Osteocyte (in vitro differentiated cells): ENCODE measurements around the gene LMAN1. TPM values are rescaled to one million over a fixed set of nuclear protein-coding genes. Genes with fewer than 3 reads are reported as not detected.

Experiments used
- DNase-seq: peaks from one replicate; pipeline ENCODE4 v3.0.0; 2021; ENCODE audit warnings: mixed read lengths; ENCODE audit not compliant: unreplicated experiment; ENCODE audit errors: extremely low spot score
- H3K27ac Mint-ChIP-seq: one replicate; pipeline ENCODE4 v1.8.0; 2021; ENCODE audit warnings: mild to moderate bottlenecking, mixed read lengths; ENCODE audit not compliant: unreplicated experiment
- H3K27me3 Mint-ChIP-seq: one replicate; pipeline ENCODE4 v1.8.0; 2021; ENCODE audit warnings: mixed read lengths; ENCODE audit not compliant: unreplicated experiment
- H3K36me3 Mint-ChIP-seq: one replicate; pipeline ENCODE4 v1.8.0; 2021; ENCODE audit warnings: mixed read lengths; ENCODE audit not compliant: unreplicated experiment
- H3K4me1 Mint-ChIP-seq: one replicate; pipeline ENCODE4 v1.8.0; 2021; ENCODE audit warnings: mixed read lengths; ENCODE audit not compliant: unreplicated experiment
- H3K4me3 Mint-ChIP-seq: one replicate; pipeline ENCODE4 v1.8.0; 2021; ENCODE audit warnings: mild to moderate bottlenecking, moderate library complexity, mixed read lengths; ENCODE audit not compliant: unreplicated experiment
- H3K9me3 Mint-ChIP-seq: one replicate; pipeline ENCODE4 v1.8.0; 2021; ENCODE audit warnings: mixed read lengths; ENCODE audit not compliant: unreplicated experiment
- total RNA-seq: library from RNA; stranded (reverse); gene quantifications from 2 replicates; pipeline ENCODE4 v1.2.1, GENCODE V29; 2021
- TF ChIP-seq, protein P1 (sequence below): fragments of 200-600 bp; sonication (generic); IDR thresholded peaks from 2 replicates; pipeline ENCODE4 v1.5.0; 2021; ENCODE audit warnings: antibody characterized with exemption, mild to moderate bottlenecking, moderate library complexity

Gene LMAN1
- total RNA-seq, 1 donor from 2014 or later = 93.2 TPM

DNA sequence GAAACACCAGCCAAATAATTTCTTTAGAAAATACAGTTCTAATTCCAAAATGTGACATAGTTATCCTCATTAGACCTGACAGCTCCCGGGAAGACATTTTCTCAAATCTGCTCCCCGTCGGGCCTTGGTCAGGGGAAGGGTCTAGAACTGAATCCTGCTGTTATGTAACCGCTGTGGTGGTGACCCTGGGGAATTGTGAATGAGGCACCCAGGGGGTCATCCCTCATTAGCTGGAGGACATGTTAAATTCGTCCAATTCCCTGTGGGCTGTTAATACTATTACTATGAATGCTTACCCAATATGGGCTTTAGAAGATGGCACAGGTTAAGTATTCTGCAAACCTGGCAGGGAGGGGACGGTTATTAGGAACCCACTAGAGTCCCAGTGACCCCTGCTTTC is 52.4 kb downstream of the LMAN1 start:
- H3K9me3 Mint-ChIP-seq = no peaks in the 10 kb centered on the region
- peaks cover 73% of the 10 kb centered on the region for H3K27me3 Mint-ChIP-seq
- no peak for DNase-seq
- no peaks in the 10 kb centered on the region for H3K36me3 Mint-ChIP-seq
- no peak overlapping the region for H3K4me3 Mint-ChIP-seq
- TF ChIP-seq, protein P1, sequence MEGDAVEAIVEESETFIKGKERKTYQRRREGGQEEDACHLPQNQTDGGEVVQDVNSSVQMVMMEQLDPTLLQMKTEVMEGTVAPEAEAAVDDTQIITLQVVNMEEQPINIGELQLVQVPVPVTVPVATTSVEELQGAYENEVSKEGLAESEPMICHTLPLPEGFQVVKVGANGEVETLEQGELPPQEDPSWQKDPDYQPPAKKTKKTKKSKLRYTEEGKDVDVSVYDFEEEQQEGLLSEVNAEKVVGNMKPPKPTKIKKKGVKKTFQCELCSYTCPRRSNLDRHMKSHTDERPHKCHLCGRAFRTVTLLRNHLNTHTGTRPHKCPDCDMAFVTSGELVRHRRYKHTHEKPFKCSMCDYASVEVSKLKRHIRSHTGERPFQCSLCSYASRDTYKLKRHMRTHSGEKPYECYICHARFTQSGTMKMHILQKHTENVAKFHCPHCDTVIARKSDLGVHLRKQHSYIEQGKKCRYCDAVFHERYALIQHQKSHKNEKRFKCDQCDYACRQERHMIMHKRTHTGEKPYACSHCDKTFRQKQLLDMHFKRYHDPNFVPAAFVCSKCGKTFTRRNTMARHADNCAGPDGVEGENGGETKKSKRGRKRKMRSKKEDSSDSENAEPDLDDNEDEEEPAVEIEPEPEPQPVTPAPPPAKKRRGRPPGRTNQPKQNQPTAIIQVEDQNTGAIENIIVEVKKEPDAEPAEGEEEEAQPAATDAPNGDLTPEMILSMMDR = no peak
- peaks cover 4% of the 10 kb centered on the region for H3K4me1 Mint-ChIP-seq
- no peak overlapping the region for H3K27ac Mint-ChIP-seq

DNA sequence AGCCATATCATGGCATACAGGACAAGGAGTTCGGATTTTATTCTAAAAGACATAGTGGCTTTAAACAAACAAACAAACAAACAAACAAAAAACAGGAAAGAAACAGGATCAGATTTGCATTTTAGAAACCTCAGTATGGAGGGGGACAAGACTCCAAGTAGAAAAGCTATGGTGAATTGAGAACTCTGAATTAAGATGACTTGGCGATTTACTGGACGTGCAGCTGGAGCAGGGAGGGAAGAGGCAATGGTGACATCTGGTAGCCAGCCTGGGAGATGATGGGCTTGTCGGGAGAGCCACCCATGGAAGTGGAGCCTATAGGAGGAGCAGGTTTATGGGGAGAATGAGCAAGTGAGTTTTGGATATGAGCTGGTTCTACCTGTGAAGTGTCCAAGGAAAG is 53.8 kb downstream of the LMAN1 start:
- Mint-ChIP-seq H3K27ac (no peak overlapping the region), H3K27me3 (peaks cover 64% of the 10 kb centered on the region)

GRCh38 chr18:59303656-59304195 is 55.3 kb downstream of the LMAN1 start:
- Mint-ChIP-seq H3K4me1 (peaks cover 3% of the 10 kb centered on the region), H3K9me3 (no peaks in the 10 kb centered on the region), H3K36me3 (no peaks in the 10 kb centered on the region), H3K27me3 (peaks cover 67% of the 10 kb centered on the region), H3K27ac (no peak overlapping the region), H3K4me3 (no peak overlapping the region)
- TF ChIP-seq, protein P1 = no peak
- no peak for DNase-seq

More for the DNA sequence above, 53.8 kb downstream of the LMAN1 start:
- Mint-ChIP-seq H3K4me3 (no peak overlapping the region), H3K4me1 (peaks cover 4% of the 10 kb centered on the region), H3K9me3 (no peaks in the 10 kb centered on the region), H3K36me3 (no peaks in the 10 kb centered on the region)
- no peak for DNase-seq
- TF ChIP-seq, protein P1 = no peak

DNA sequence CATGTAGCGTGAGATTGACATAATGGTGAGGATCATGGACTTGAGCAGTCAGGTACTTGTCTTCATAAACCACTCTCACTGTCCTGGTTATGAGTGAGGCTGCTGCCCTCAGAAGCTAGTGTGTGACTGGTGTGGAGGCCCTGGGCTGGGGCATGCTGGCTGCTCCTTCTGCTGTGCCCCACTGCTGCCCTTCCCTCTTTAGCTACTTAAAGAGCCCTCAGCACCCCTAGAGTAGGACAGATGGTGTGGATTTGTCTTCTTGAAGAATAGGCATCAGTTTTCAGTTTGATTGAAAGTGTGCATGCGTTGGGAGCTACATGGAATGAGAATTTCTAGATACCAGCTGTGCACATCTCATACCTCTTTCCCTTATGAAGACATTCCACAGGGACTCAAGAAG is 56.1 kb downstream of the LMAN1 start:
- Mint-ChIP-seq H3K36me3 (no peaks in the 10 kb centered on the region), H3K27ac (no peak overlapping the region), H3K27me3 (peaks cover 73% of the 10 kb centered on the region), H3K9me3 (no peaks in the 10 kb centered on the region), H3K4me1 (no peaks in the 10 kb centered on the region), H3K4me3 (no peak overlapping the region)
- TF ChIP-seq, protein P1 = no peak
- no peak for DNase-seq

GRCh38 chr18:59301929-59302328 is 57.1 kb downstream of the LMAN1 start:
- TF ChIP-seq, protein P1 = no peak
- Mint-ChIP-seq H3K36me3 (no peaks in the 10 kb centered on the region), H3K27me3 (peaks cover 74% of the 10 kb centered on the region), H3K9me3 (no peaks in the 10 kb centered on the region), H3K4me3 (no peak overlapping the region), H3K4me1 (no peaks in the 10 kb centered on the region), H3K27ac (no peak overlapping the region)
- no peak for DNase-seq
